Neutrophil (primary cell): ENCODE measurements around the gene INTS1.

Experiments
- H3K27ac ChIP-seq: fragments of 200-600 bp; sonication (generic); 2 replicates; pipeline ENCODE4 v1.5.1; 2016; ENCODE audit warnings: mild to moderate bottlenecking, moderate library complexity
- H3K27me3 ChIP-seq: fragments of 200-600 bp; sonication (generic); 2 replicates; pipeline ENCODE4 v1.6.0; 2016; ENCODE audit warnings: mild to moderate bottlenecking
- H3K36me3 ChIP-seq: fragments of 200-600 bp; sonication (generic); 2 replicates; pipeline ENCODE4 v1.5.1; 2017
- H3K4me1 ChIP-seq, 2 experiments: fragments of 200-600 bp in 1 of 2; sonication (generic) in 1 of 2; 1 replicate in 1 of 2; 2 replicates in 1 of 2; pipeline versions ENCODE4 v1.5.1 to v1.6.1; 2013 to 2016; ENCODE audit warnings: low read depth in 1 of 2, low read length in 1 of 2, mild to moderate bottlenecking in 1 of 2, moderate library complexity in 1 of 2; ENCODE audit not compliant: control insufficient read depth in 1 of 2, insufficient read depth in 1 of 2
- H3K4me3 ChIP-seq, 2 experiments: fragments of 200-600 bp in 1 of 2; sonication (generic) in 1 of 2; 1 replicate in 1 of 2; 2 replicates in 1 of 2; pipeline ENCODE4 v1.5.1; 2013 to 2016; ENCODE audit warnings: low read depth in 1 of 2, low read length in 1 of 2, mild to moderate bottlenecking in 1 of 2, moderate library complexity in 1 of 2
- H3K9me3 ChIP-seq: fragments of 200-600 bp; sonication (generic); 2 replicates; pipeline ENCODE4 v1.5.1; 2016
- CTCF ChIP-seq: fragments of 200-600 bp; sonication (generic); IDR thresholded peaks from 2 replicates; pipeline ENCODE4 v1.5.1; 2016; ENCODE audit warnings: antibody characterized with exemption

The INTS1 gene

DNA sequence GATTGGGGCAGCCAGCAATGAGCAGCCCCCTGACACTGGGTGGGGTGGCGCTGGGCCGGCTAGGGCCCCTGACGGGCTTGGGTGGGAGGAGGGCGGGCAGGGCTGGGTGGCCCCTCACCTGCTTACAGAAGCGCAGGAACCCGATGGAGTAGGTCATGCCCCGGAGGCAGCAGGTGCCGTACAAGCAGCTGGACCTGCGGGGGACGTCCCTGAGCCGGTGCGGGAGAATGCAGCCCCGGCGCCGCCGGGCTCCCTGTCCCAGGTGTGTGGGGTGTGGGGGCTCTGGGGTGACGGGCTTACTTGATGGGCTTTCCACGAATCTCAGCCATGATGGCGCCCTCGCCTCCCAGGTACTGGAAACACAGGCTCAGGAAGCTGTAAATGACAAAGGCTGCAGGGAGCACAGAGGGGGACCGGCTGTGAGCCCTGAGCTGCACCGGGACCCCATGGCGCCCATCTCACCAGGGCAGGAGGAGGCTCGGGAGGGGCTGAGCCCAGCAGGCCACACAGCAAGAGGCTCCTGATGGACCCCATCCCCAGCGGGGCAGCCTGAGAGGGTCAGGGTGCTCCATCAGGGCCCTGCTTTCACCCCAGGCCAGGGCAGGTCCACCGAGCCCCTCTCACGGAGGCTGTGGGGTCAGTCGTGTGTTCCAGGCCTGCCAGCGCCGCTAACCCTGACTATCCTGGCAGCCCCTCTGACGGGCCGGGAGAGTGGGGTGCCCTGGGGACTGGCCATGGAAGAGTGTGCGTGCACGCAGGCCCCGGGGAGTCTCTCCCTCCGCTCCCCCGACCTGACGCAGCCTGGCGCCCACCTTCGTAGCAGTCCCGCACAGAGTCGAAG is 46.0 kb upstream of the INTS1 start:
- Histone ChIP-seq H3K4me3 (no peak overlapping the region), H3K27ac (no peak overlapping the region), H3K9me3 (no peaks in the 10 kb centered on the region), H3K4me1 (no peaks in the 10 kb centered on the region), H3K27me3 (no peaks in the 10 kb centered on the region), H3K36me3 (no peaks in the 10 kb centered on the region)
- TF ChIP-seq CTCF = no peak

- TF ChIP-seq CTCF = no peak
Measured at GRCh38 chr7:1549357-1550004, 45.3 kb upstream of the INTS1 start.

DNA sequence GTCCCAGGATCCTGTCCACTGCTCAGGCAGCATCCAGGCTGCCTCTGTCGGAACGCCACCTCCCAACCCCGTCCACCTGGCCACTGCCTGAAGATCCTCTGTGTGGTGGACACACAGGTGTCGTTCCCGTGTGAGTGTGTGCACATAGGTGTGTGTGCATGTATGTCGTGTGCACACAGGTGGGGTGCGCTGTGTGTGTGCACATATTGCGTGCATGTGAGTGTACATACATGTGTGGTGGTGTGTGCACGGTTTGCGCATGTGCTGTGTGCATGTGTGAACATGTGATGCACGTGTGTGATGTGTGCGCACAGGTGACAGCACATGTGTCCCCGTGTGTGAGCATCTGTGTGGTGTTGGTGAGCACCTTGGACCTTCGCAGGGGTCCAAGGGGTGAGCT is 44.8 kb upstream of the INTS1 start:
- no peak overlapping the region for H3K27ac ChIP-seq
- H3K4me3 ChIP-seq = no peak overlapping the region
- no peaks in the 10 kb centered on the region for H3K9me3 ChIP-seq
- TF ChIP-seq CTCF = no peak
- H3K36me3 ChIP-seq = peaks cover 11% of the 10 kb centered on the region
- no peaks in the 10 kb centered on the region for H3K4me1 ChIP-seq
- H3K27me3 ChIP-seq = no peaks in the 10 kb centered on the region

More at GRCh38 chr7:1549357-1550004, 45.3 kb upstream of the INTS1 start:
- Histone ChIP-seq H3K4me3 (no peak overlapping the region), H3K9me3 (no peaks in the 10 kb centered on the region), H3K27ac (no peak overlapping the region), H3K27me3 (no peaks in the 10 kb centered on the region), H3K4me1 (no peaks in the 10 kb centered on the region), H3K36me3 (peaks cover 6% of the 10 kb centered on the region)

- Histone ChIP-seq H3K27ac (no peak overlapping the region), H3K4me3 (no peak overlapping the region), H3K27me3 (no peaks in the 10 kb centered on the region), H3K9me3 (no peaks in the 10 kb centered on the region), H3K36me3 (peaks cover 16% of the 10 kb centered on the region), H3K4me1 (no peaks in the 10 kb centered on the region)
- TF ChIP-seq CTCF = no peak
Measured at GRCh38 chr7:1548438-1548831, 44.2 kb upstream of the INTS1 start.

GRCh38 chr7:1547777-1548437 is 43.7 kb upstream of the INTS1 start:
- Histone ChIP-seq H3K27ac (no peak overlapping the region), H3K4me1 (no peaks in the 10 kb centered on the region), H3K9me3 (no peaks in the 10 kb centered on the region), H3K27me3 (no peaks in the 10 kb centered on the region), H3K36me3 (peaks cover 22% of the 10 kb centered on the region), H3K4me3 (no peak overlapping the region)
- no peak for TF ChIP-seq CTCF
